ENCODE measurements around the gene IDE.
"Not testable (repeated sequence)": the region's sequence is repeated elsewhere in the genome, so short reads cannot be mapped to it uniquely, and the experiment has no call there.

The IDE gene

GRCh38 chr10:92592761-92593618 lies 19.1 kb upstream of the IDE start, which contains the start of gene KIF11:
KIF11 (plus strand) TSS chr10:92593130; CDS start chr10:92593376, 246 bp downstream.
- Histone ChIP-seq H3K9me3 (ENCODE audit: insufficient read depth, low read length, severe bottlenecking) (no peaks in the 10 kb centered on the region), H3K4me3 (ENCODE audit: low read depth in 1 of 2, low read length in 2 of 2) (peak within 1 kb of the TSS; percentile 38 to 66), H4K20me1 (ENCODE audit: insufficient read depth, low read length) (peaks cover 37% of the 10 kb centered on the region), H2AFZ (ENCODE audit: low read depth, low read length) (peak within 1 kb of the TSS; percentile 92), H3K27ac (ENCODE audit: low read length) (peak within 1 kb of the TSS; percentile 88), H3K4me2 (ENCODE audit: insufficient read depth, low read length) (peak within 1 kb of the TSS; percentile 86), H3K79me2 (ENCODE audit: insufficient read depth, low read length) (peaks cover 62% of the 10 kb centered on the region), H3K27me3 (ENCODE audit: insufficient read depth, low read length, poor library complexity) (no peaks in the 10 kb centered on the region), H3K9ac (ENCODE audit: low read depth, low read length) (peak within 1 kb of the TSS; percentile 80), H3K4me1 (ENCODE audit: insufficient read depth, low read length) (peaks cover 57% of the 10 kb centered on the region), H3K36me3 (ENCODE audit: insufficient read depth, low read length) (peaks cover 15% of the 10 kb centered on the region)
- TF ChIP-seq CTCF (IDR thresholded peaks at IDR 0.05; ENCODE audit: borderline replicate concordance, extremely low read depth, low read length, poor library complexity, severe bottlenecking) (peak; percentile 17), EZH2 (IDR thresholded peaks at IDR 0.05; ENCODE audit: borderline replicate concordance, low read depth, low read length, severe bottlenecking) (no peak)
- ATAC-seq (ENCODE audit: insufficient read depth, low read depth) (peak; percentile 84), DNase-seq (peak; percentile 98)

DNA sequence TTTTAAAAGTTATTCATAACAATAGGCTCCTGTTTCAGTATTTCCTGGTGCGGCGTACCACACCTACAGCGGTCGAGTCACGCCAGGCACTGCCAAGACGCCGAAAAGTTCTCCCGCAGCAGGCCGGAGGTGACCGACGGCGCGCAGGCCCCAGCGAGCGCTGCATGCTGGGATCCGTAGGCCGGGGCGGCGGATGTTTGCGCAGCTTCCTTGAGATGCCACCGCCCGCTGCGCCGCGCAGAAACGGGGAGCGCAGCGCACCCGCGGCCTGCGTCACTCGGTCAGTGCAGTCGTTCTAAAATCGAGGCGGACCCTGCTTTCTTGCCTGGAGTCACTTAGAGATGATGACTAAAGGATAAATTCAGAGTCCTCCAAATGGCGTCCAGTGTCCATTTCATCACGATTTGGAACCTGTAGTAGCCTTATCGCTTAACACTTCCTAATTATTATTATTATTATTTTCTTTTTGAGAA lies 17.7 kb upstream of the IDE start:
- H3K9me3 ChIP-seq (ENCODE audit: insufficient read depth, low read length, severe bottlenecking) = no peaks in the 10 kb centered on the region
- peaks cover 43% of the 10 kb centered on the region for H3K4me1 ChIP-seq (ENCODE audit: insufficient read depth, low read length)
- no peak for TF ChIP-seq EZH2 (IDR thresholded peaks at IDR 0.05; ENCODE audit: borderline replicate concordance, low read depth, low read length, severe bottlenecking)
- no peak for TF ChIP-seq CTCF (IDR thresholded peaks at IDR 0.05; ENCODE audit: borderline replicate concordance, extremely low read depth, low read length, poor library complexity, severe bottlenecking)
- peaks cover 23% of the 10 kb centered on the region; the same call in 1 of the 2 replicates for H4K20me1 ChIP-seq (ENCODE audit: insufficient read depth, low read length)
- no peaks in the 10 kb centered on the region for H3K27me3 ChIP-seq (ENCODE audit: insufficient read depth, low read length, poor library complexity)
- H3K9ac ChIP-seq (ENCODE audit: low read depth, low read length) = peak overlapping the region; percentile 80
- peaks cover 7% of the 10 kb centered on the region for H3K36me3 ChIP-seq (ENCODE audit: insufficient read depth, low read length)
- H3K4me2 ChIP-seq (ENCODE audit: insufficient read depth, low read length) = peak overlapping the region; percentile 86
- peaks cover 47% of the 10 kb centered on the region for H3K79me2 ChIP-seq (ENCODE audit: insufficient read depth, low read length)
- H2AFZ ChIP-seq (ENCODE audit: low read depth, low read length) = peak overlapping the region; percentile 92
- H3K27ac ChIP-seq (ENCODE audit: low read length) = peak overlapping the region; percentile 88
- ATAC-seq (ENCODE audit: insufficient read depth, low read depth) = peak; percentile 81
- peak; percentile 89 for DNase-seq
- H3K4me3 ChIP-seq (ENCODE audit: low read depth in 1 of 2, low read length in 2 of 2) = peak overlapping the region; percentile 38 to 66; a peak in 3 of 4 replicates

- ATAC-seq (ENCODE audit: insufficient read depth, low read depth) (peak; percentile 3; the same call in 2 of the 3 replicates), DNase-seq (peak; percentile 24)
- Histone ChIP-seq H3K27me3 (ENCODE audit: insufficient read depth, low read length, poor library complexity) (no peaks in the 10 kb centered on the region), H2AFZ (ENCODE audit: low read depth, low read length) (peak overlapping the region; percentile 92), H3K36me3 (ENCODE audit: insufficient read depth, low read length) (peaks cover 7% of the 10 kb centered on the region), H3K4me2 (ENCODE audit: insufficient read depth, low read length) (peak overlapping the region; percentile 86), H3K27ac (ENCODE audit: low read length) (peak overlapping the region; percentile 88), H3K79me2 (ENCODE audit: insufficient read depth, low read length) (peaks cover 40% of the 10 kb centered on the region), H3K4me1 (ENCODE audit: insufficient read depth, low read length) (peaks cover 36% of the 10 kb centered on the region), H4K20me1 (ENCODE audit: insufficient read depth, low read length) (peaks cover 16% of the 10 kb centered on the region; the same call in 1 of the 2 replicates), H3K4me3 (ENCODE audit: low read depth in 1 of 2, low read length in 2 of 2) (peak overlapping the region; percentile 38 to 66; a peak in 3 of 4 replicates), H3K9me3 (ENCODE audit: insufficient read depth, low read length, severe bottlenecking) (no peaks in the 10 kb centered on the region), H3K9ac (ENCODE audit: low read depth, low read length) (peak overlapping the region; percentile 80)
- no peak for TF ChIP-seq CTCF (IDR thresholded peaks at IDR 0.05; ENCODE audit: borderline replicate concordance, extremely low read depth, low read length, poor library complexity, severe bottlenecking)
- no peak for TF ChIP-seq EZH2 (IDR thresholded peaks at IDR 0.05; ENCODE audit: borderline replicate concordance, low read depth, low read length, severe bottlenecking)
Measured at GRCh38 chr10:92590623-92591549, 17.0 kb upstream of the IDE start.

DNA sequence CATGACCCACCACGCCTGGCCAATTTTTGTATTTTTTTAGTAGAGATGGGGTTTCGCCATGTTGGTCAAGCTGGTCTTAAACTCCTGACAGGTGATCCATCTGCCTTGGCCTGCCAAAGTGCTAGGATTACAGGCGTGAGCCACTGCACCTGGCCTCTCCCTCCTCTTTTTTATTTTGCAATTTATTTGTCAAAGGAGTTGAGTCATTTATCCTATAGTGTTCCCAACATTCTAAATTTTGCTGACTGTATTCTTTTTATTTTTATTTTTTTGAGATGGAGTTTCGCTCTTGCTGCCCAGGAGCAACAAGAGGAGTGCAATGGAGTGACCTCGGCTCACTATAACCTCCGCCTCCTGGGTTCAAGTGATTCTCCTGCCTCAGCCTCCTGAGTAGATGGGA lies 8.5 kb upstream of the IDE start:
- not testable (repeated sequence) for H3K4me3 ChIP-seq (ENCODE audit: low read depth in 1 of 2, low read length in 2 of 2); H3K27me3 ChIP-seq (ENCODE audit: insufficient read depth, low read length, poor library complexity); ATAC-seq (ENCODE audit: insufficient read depth, low read depth); H4K20me1 ChIP-seq (ENCODE audit: insufficient read depth, low read length); H3K9me3 ChIP-seq (ENCODE audit: insufficient read depth, low read length, severe bottlenecking); H2AFZ ChIP-seq (ENCODE audit: low read depth, low read length); DNase-seq; H3K79me2 ChIP-seq (ENCODE audit: insufficient read depth, low read length); H3K27ac ChIP-seq (ENCODE audit: low read length); H3K4me2 ChIP-seq (ENCODE audit: insufficient read depth, low read length); H3K9ac ChIP-seq (ENCODE audit: low read depth, low read length); H3K36me3 ChIP-seq (ENCODE audit: insufficient read depth, low read length); H3K4me1 ChIP-seq (ENCODE audit: insufficient read depth, low read length)

Measured in DND-41 (cell line).